PFSK-1 (cell line): ENCODE results near the gene SLC25A31.

Source experiments
- FOXP2 ChIP-seq: optimal IDR thresholded peaks from 2 replicates; pipeline ENCODE3; 2011; ENCODE audit warnings: borderline replicate concordance, control low read depth, inconsistent platforms; ENCODE audit not compliant: insufficient read depth; ENCODE audit errors: extremely low read length, extremely low read depth
- POLR2AphosphoS5 ChIP-seq: IDR thresholded peaks from 2 replicates; pipeline ENCODE4 v1.6.1; 2012; ENCODE audit warnings: low read depth, mild to moderate bottlenecking, control low read depth, low read length, moderate library complexity
- REST ChIP-seq, 2 experiments: IDR thresholded peaks; 2 replicates each; pipeline versions ENCODE4 v1.6.1 to v1.8.0; 2011 to 2012; ENCODE audit warnings: low read depth in 2 of 2, low read length in 2 of 2, control low read depth in 1 of 2, inconsistent platforms in 1 of 2, mild to moderate bottlenecking in 1 of 2, moderate library complexity in 1 of 2; ENCODE audit not compliant: insufficient read depth in 1 of 2
- SIN3A ChIP-seq: IDR thresholded peaks from 2 replicates; pipeline ENCODE4 v1.6.1; 2012; ENCODE audit warnings: mild to moderate bottlenecking, low read length, moderate library complexity, borderline replicate concordance; ENCODE audit not compliant: insufficient read depth
- TAF1 ChIP-seq: IDR thresholded peaks from 2 replicates; pipeline ENCODE4 v1.6.1; 2012; ENCODE audit warnings: low read length, control low read depth, borderline replicate concordance; ENCODE audit not compliant: insufficient read depth

GRCh38 chr4:127781300-127782024, 51.3 kb downstream of the SLC25A31 start:
- TF ChIP-seq TAF1 (no peak), POLR2AphosphoS5 (no peak), REST (IDR thresholded peaks at IDR 0.05; ENCODE audit: insufficient read depth in 1 of 2, low read depth in 2 of 2, low read length in 2 of 2) (no peak), SIN3A (no peak), FOXP2 (no peak)
